ENCODE data around the gene GLRA2. TPM values are rescaled to one million over a fixed set of nuclear protein-coding genes. Genes with fewer than 3 reads are reported as not detected.

The GLRA2 gene
- total RNA-seq, 6 experiments from 2014 or later, result not detected

GRCh38 chrX:14641681-14642655, 112.6 kb downstream of the GLRA2 start:
- H3K4me3 ChIP-seq, result no peak overlapping the region
- H3K9me3 ChIP-seq, result no peaks in the 10 kb centered on the region
- no peaks in the 10 kb centered on the region for H3K4me1 ChIP-seq
- no peaks in the 10 kb centered on the region for H3K36me3 ChIP-seq
- intact Hi-C loops (cut with DNase I), result no loop called here
- no peak for DNase-seq
- H3K27me3 ChIP-seq, result no peaks in the 10 kb centered on the region
- TF ChIP-seq CTCF (IDR thresholded peaks at IDR 0.05), result no peak
- TF ChIP-seq POLR2A (IDR thresholded peaks at IDR 0.05), result no peak
- ATAC-seq, result no peak
- WGBS (ENCODE audit: insufficient coverage, low coverage, low lambda C conversion rate, missing lambda C conversion rate), result 46% methylated on average over 4 of the region's 4 CpGs
- no peak overlapping the region for H3K27ac ChIP-seq

- no peak for DNase-seq
- Histone ChIP-seq H3K4me3 (no peak overlapping the region), H3K27ac (no peak overlapping the region), H3K4me1 (no peaks in the 10 kb centered on the region), H3K9me3 (no peaks in the 10 kb centered on the region), H3K27me3 (no peaks in the 10 kb centered on the region), H3K36me3 (no peaks in the 10 kb centered on the region)
- TF ChIP-seq POLR2A (IDR thresholded peaks at IDR 0.05) (no peak), CTCF (IDR thresholded peaks at IDR 0.05) (no peak)
- intact Hi-C loops (cut with DNase I), result no loop called here
- 33% methylated on average over 2 of the region's 2 CpGs for WGBS (ENCODE audit: insufficient coverage, low coverage, low lambda C conversion rate, missing lambda C conversion rate)
- no peak for ATAC-seq
Measured at GRCh38 chrX:14660970-14661369, 131.6 kb downstream of the GLRA2 start.

GRCh38 chrX:14670819-14671218, 141.5 kb downstream of the GLRA2 start:
- no peak for DNase-seq
- intact Hi-C loops (cut with DNase I), result no loop called here
- Histone ChIP-seq H3K4me1 (no peaks in the 10 kb centered on the region), H3K27ac (no peak overlapping the region), H3K36me3 (no peaks in the 10 kb centered on the region), H3K9me3 (no peaks in the 10 kb centered on the region), H3K4me3 (no peak overlapping the region), H3K27me3 (peaks cover 0 to 3% of the 10 kb centered on the region in 2 donors)
- TF ChIP-seq POLR2A (IDR thresholded peaks at IDR 0.05), result no peak
- TF ChIP-seq CTCF (IDR thresholded peaks at IDR 0.05), result no peak
- ATAC-seq, result no peak
- WGBS (ENCODE audit: insufficient coverage, low coverage, low lambda C conversion rate, missing lambda C conversion rate), result 43% methylated on average over 1 of the region's 1 CpG

GRCh38 chrX:14672611-14673172, 143.4 kb downstream of the GLRA2 start:
- no peak overlapping the region for H3K27ac ChIP-seq
- H3K4me1 ChIP-seq, result no peaks in the 10 kb centered on the region
- no peak overlapping the region for H3K4me3 ChIP-seq
- ATAC-seq, result no peak
- WGBS (ENCODE audit: insufficient coverage, low coverage, low lambda C conversion rate, missing lambda C conversion rate), result 39% methylated on average over 3 of the region's 5 CpGs
- TF ChIP-seq POLR2A (IDR thresholded peaks at IDR 0.05) (no peak), CTCF (IDR thresholded peaks at IDR 0.05) (no peak)
- no peaks in the 10 kb centered on the region for H3K36me3 ChIP-seq
- intact Hi-C loops (cut with DNase I), result no loop called here
- H3K9me3 ChIP-seq, result no peaks in the 10 kb centered on the region
- DNase-seq, result no peak
- H3K27me3 ChIP-seq, result peaks cover 0 to 3% of the 10 kb centered on the region in 2 donors

All from right lobe of liver (tissue), 6 donors.